Sigmoid colon (tissue), 7 donors: ENCODE measurements around the gene NOL4L. TPM values are rescaled to one million over a fixed set of nuclear protein-coding genes. Genes with fewer than 3 reads are reported as not detected.

ENCODE experiments used
- DNase-seq: peaks from one replicate; pipeline ENCODE4 v3.0.0-alpha.2; 2019
- H3K27ac ChIP-seq, 4 donors: fragments of 200-600 bp; sonication (generic); one replicate each; pipeline ENCODE4 v1.5.1; 2016 to 2019; ENCODE audit warnings: mild to moderate bottlenecking in 1 of 4
- H3K27me3 ChIP-seq, 3 donors: fragments of 200-600 bp; sonication (generic); one replicate each; pipeline ENCODE4 v1.5.1; 2019; ENCODE audit warnings: mild to moderate bottlenecking in 1 of 3
- H3K36me3 ChIP-seq, 4 donors: fragments of 200-600 bp; sonication (generic); one replicate each; pipeline ENCODE4 v1.5.1; 2016 to 2019
- H3K4me1 ChIP-seq, 4 donors: fragments of 200-600 bp; sonication (generic); one replicate each; pipeline ENCODE4 v1.5.1; 2017 to 2019
- H3K4me3 ChIP-seq, 4 donors: fragments of 200-600 bp; sonication (generic); one replicate each; pipeline ENCODE4 v1.5.1; 2017 to 2019; ENCODE audit warnings: mild to moderate bottlenecking in 2 of 4, moderate library complexity in 1 of 4
- H3K9me3 ChIP-seq, 4 donors: fragments of 200-600 bp in 3 of 4; sonication (generic) in 3 of 4; one replicate each; pipeline versions ENCODE4 v1.5.1 to v1.6.1; 2013 to 2019
- CTCF ChIP-seq, 4 experiments: fragments of 450-650 bp in 3 of 4; fragments of 200-600 bp in 1 of 4; IDR thresholded peaks; one replicate each; pipeline ENCODE4 v1.5.1; 2016 to 2019; ENCODE audit warnings: antibody characterized with exemption in 4 of 4, mild to moderate bottlenecking in 3 of 4, moderate library complexity in 2 of 4
- EP300 ChIP-seq, 4 donors: sonication (generic); formaldehyde crosslinking; IDR thresholded peaks; one replicate each; pipeline ENCODE4 v1.6.1; 2017; ENCODE audit warnings: antibody characterized with exemption in 4 of 4
- POLR2A ChIP-seq, 2 donors: fragments of 450-650 bp; IDR thresholded peaks; one replicate each; pipeline ENCODE4 v1.6.1; 2016; ENCODE audit warnings: antibody characterized with exemption in 2 of 2, mild to moderate bottlenecking in 2 of 2, moderate library complexity in 2 of 2
- POLR2AphosphoS5 ChIP-seq, 4 donors: sonication (generic); formaldehyde crosslinking; IDR thresholded peaks; one replicate each; pipeline ENCODE4 v1.6.1; 2017; ENCODE audit warnings: antibody characterized with exemption in 4 of 4
- WGBS, 2 donors: extraction: QIAGEN DNeasy Blood & Tissue Kit; methylation state at CpG; one replicate each; pipeline ENCODE4 v1.1.7; 2013; 5-methylcytosine and 5-hydroxymethylcytosine counted together
- intact Hi-C: fragments of 100-400 bp; cut with DNase I; formaldehyde crosslinking; loops from one replicate; pipeline ENCODE4 v1.15.1; 2023
- polyA plus RNA-seq, 3 donors: library from polyadenylated mRNA; stranded (reverse); fragments of 200-250 nt; gene quantifications; one replicate each; pipeline ENCODE4 v1.2.3, GENCODE V29; 2013
- total RNA-seq, 4 donors: library from RNA; depleted of rRNA; stranded (reverse); fragments of >200 nt; gene quantifications; one replicate each; pipeline ENCODE4 v1.1.0, GENCODE V29; 2016
- donor health status: healthy with polysubstance abuse.
- donor health status: Bipolar disorder and iron deficiency.
- donor health status: healthy.

Gene NOL4L
- total and polyA plus RNA-seq, 7 donors: 9.2 to 34.7 (median 16.8) TPM

GRCh38 chr20:32463642-32464400, 121.3 kb downstream of the NOL4L start:
- 21 to 62% methylated on average over 28 of the region's 28 CpGs for WGBS, 2 donors
- peak; percentile 90 for DNase-seq
- no peak for TF ChIP-seq POLR2A (IDR thresholded peaks at IDR 0.05)
- TF ChIP-seq EP300 (IDR thresholded peaks at IDR 0.05): peak in 1 of 4 donors; percentile 68
- peak; percentile 71 to 91 (median 85) for TF ChIP-seq POLR2AphosphoS5 (IDR thresholded peaks at IDR 0.05)

GRCh38 chr20:32462900-32463641, 122.1 kb downstream of the NOL4L start:
- intact Hi-C loops: loop anchor here (5.0 kb wide), 1 partner anchor 106 kb away; the partner anchor contains the start of gene ASXL1
- WGBS, 2 donors: 26 to 71% methylated on average over 15 of the region's 15 CpGs
- H3K36me3 ChIP-seq: no peaks in the 10 kb centered on the region
- peak; percentile 86 for DNase-seq
- peak overlapping the region; percentile 81 to 97 (median 92) for H3K27ac ChIP-seq
- TF ChIP-seq CTCF (IDR thresholded peaks at IDR 0.05) (no peak), POLR2AphosphoS5 (IDR thresholded peaks at IDR 0.05) (peak; percentile 30 to 82 (median 54)), POLR2A (IDR thresholded peaks at IDR 0.05) (no peak), EP300 (IDR thresholded peaks at IDR 0.05) (no peak)
- H3K4me3 ChIP-seq: peak overlapping the region in 2 of 4 donors; percentile 10 to 18
- H3K4me1 ChIP-seq: peaks cover 0 to 82% (median 77%) of the 10 kb centered on the region in 4 donors
- H3K27me3 ChIP-seq: no peaks in the 10 kb centered on the region
- H3K9me3 ChIP-seq: no peaks in the 10 kb centered on the region

More at GRCh38 chr20:32463642-32464400, 121.3 kb downstream of the NOL4L start:
- Histone ChIP-seq H3K27me3 (no peaks in the 10 kb centered on the region), H3K4me3 (peak overlapping the region in 3 of 4 donors; percentile 10 to 19 (median 18)), H3K4me1 (peaks cover 0 to 80% (median 75%) of the 10 kb centered on the region in 4 donors), H3K27ac (peak overlapping the region; percentile 81 to 97 (median 92)), H3K9me3 (no peaks in the 10 kb centered on the region), H3K36me3 (no peaks in the 10 kb centered on the region)
- intact Hi-C loops: loop anchor here (2.0 to 5.0 kb wide), 2 partner anchors 19 to 107 kb away; partner anchors contain the start of gene ASXL1

- Histone ChIP-seq H3K27me3 (no peaks in the 10 kb centered on the region), H3K27ac (peak overlapping the region in 3 of 4 donors; percentile 89 to 97 (median 95)), H3K4me1 (peaks cover 0 to 81% (median 77%) of the 10 kb centered on the region in 4 donors), H3K36me3 (no peaks in the 10 kb centered on the region), H3K4me3 (no peak overlapping the region), H3K9me3 (no peaks in the 10 kb centered on the region)
- TF ChIP-seq EP300 (IDR thresholded peaks at IDR 0.05): no peak
- TF ChIP-seq POLR2AphosphoS5 (IDR thresholded peaks at IDR 0.05): no peak
- TF ChIP-seq CTCF (IDR thresholded peaks at IDR 0.05): no peak
- TF ChIP-seq POLR2A (IDR thresholded peaks at IDR 0.05): no peak
- WGBS, 2 donors: 92 to 93% methylated on average over 17 of the region's 17 CpGs
- DNase-seq: no peak
- intact Hi-C loops: loop anchor here (5.0 kb wide), 1 partner anchor 105 kb away; the partner anchor contains the start of gene ASXL1
Measured at GRCh38 chr20:32461836-32462600, 123.1 kb downstream of the NOL4L start.

- peak overlapping the region in 2 of 4 donors; percentile 28 to 52 for H3K27ac ChIP-seq
- no peaks in the 10 kb centered on the region for H3K27me3 ChIP-seq
- TF ChIP-seq POLR2AphosphoS5 (IDR thresholded peaks at IDR 0.05) (no peak), CTCF (IDR thresholded peaks at IDR 0.05) (no peak), EP300 (IDR thresholded peaks at IDR 0.05) (no peak), POLR2A (IDR thresholded peaks at IDR 0.05) (no peak)
- WGBS, 2 donors: 95% methylated on average over 24 of the region's 24 CpGs
- DNase-seq: no peak
- peaks cover 0 to 81% (median 76%) of the 10 kb centered on the region in 4 donors for H3K4me1 ChIP-seq
- peaks cover 0 to 3% (median 2%) of the 10 kb centered on the region in 4 donors for H3K36me3 ChIP-seq
- H3K4me3 ChIP-seq: no peak overlapping the region
- intact Hi-C loops: loop anchor here (5.0 kb wide), 1 partner anchor 104 kb away; the partner anchor contains the start of gene ASXL1
- no peaks in the 10 kb centered on the region for H3K9me3 ChIP-seq
Measured at GRCh38 chr20:32460683-32461320, 124.3 kb downstream of the NOL4L start.
